ENCODE measurements around the gene SCGB3A2.

The SCGB3A2 gene

GRCh38 chr5:147878066-147878759, at the start of gene SCGB3A2:
TSS of gene SCGB3A2 (plus strand) at chr5:147878711. CDS start at chr5:147878804, 93 bp downstream.
- no peak for TF ChIP-seq CTCF (conservative IDR thresholded peaks at IDR 0.05; ENCODE audit: low read depth)
- no peak within 1 kb of the TSS for H3K27ac ChIP-seq
- ChIA-PET POLR2A (ENCODE audit: low non-redundant PET) (no interaction called here), CTCF (no interaction called here)
- DNase-seq (ENCODE audit: low spot score), result no peak

- POLR2A ChIA-PET (ENCODE audit: low non-redundant PET), result no interaction called here
- H3K27ac ChIP-seq, result no peak overlapping the region
- TF ChIP-seq CTCF (conservative IDR thresholded peaks at IDR 0.05; ENCODE audit: low read depth), result no peak
- CTCF ChIA-PET, result interaction anchor here (0.7 to 1.1 kb wide), 2 partner anchors 20 to 27 kb away, joined by 3 read pairs; no protein-coding TSS in a partner anchor
- no peak for DNase-seq (ENCODE audit: low spot score)
Observed at GRCh38 chr5:147830035-147830434, 48.5 kb upstream of the SCGB3A2 start.

- POLR2A ChIA-PET (ENCODE audit: low non-redundant PET), result no interaction called here
- no peak for TF ChIP-seq CTCF (conservative IDR thresholded peaks at IDR 0.05; ENCODE audit: low read depth)
- CTCF ChIA-PET, result interaction anchor here (1.1 to 1.9 kb wide), 2 partner anchors 9 to 204 kb away, joined by 6 to 9 read pairs; no protein-coding TSS in a partner anchor
- no peak for DNase-seq (ENCODE audit: low spot score)
- H3K27ac ChIP-seq, result no peak within 1 kb of the TSS
Observed at GRCh38 chr5:147831465-147831864, 47.0 kb upstream of the SCGB3A2 start, which contains the start of gene SPINK1. TSS of gene SPINK1 (minus strand) at chr5:147831671. CDS start at chr5:147831577, 94 bp downstream.

- ChIA-PET POLR2A (ENCODE audit: low non-redundant PET) (no interaction called here), CTCF (interaction anchor here (1.1 to 1.9 kb wide), 2 partner anchors 10 to 205 kb away, joined by 6 to 9 read pairs; no protein-coding TSS in a partner anchor)
- H3K27ac ChIP-seq, result no peak overlapping the region
- no peak for TF ChIP-seq CTCF (conservative IDR thresholded peaks at IDR 0.05; ENCODE audit: low read depth)
- DNase-seq (ENCODE audit: low spot score), result no peak
Observed at GRCh38 chr5:147832541-147832940, 46.0 kb upstream of the SCGB3A2 start.

GRCh38 chr5:147835386-147835798, 43.1 kb upstream of the SCGB3A2 start:
- DNase-seq (ENCODE audit: low spot score), result peak; percentile 64
- CTCF ChIA-PET, result interaction anchor here (0.6 kb wide), 1 partner anchor 613 kb away, joined by 4 read pairs; no protein-coding TSS in a partner anchor
- no peak overlapping the region for H3K27ac ChIP-seq
- POLR2A ChIA-PET (ENCODE audit: low non-redundant PET), result no interaction called here
- no peak for TF ChIP-seq CTCF (conservative IDR thresholded peaks at IDR 0.05; ENCODE audit: low read depth)

GRCh38 chr5:147836439-147836838, 42.1 kb upstream of the SCGB3A2 start:
- TF ChIP-seq CTCF (conservative IDR thresholded peaks at IDR 0.05; ENCODE audit: low read depth), result no peak
- H3K27ac ChIP-seq, result no peak overlapping the region
- ChIA-PET POLR2A (ENCODE audit: low non-redundant PET) (no interaction called here), CTCF (no interaction called here)
- DNase-seq (ENCODE audit: low spot score), result no peak
